HG03354 (cell line): ENCODE data around the gene BLVRA.

Experiments
- ATAC-seq: cut with Tn5 transposase; IDR thresholded peaks from one replicate; pipeline ENCODE4 v1.9.1; 2021; ENCODE audit warnings: mild to moderate bottlenecking; ENCODE audit not compliant: unreplicated experiment, poor library complexity, severe bottlenecking

Gene BLVRA

DNA sequence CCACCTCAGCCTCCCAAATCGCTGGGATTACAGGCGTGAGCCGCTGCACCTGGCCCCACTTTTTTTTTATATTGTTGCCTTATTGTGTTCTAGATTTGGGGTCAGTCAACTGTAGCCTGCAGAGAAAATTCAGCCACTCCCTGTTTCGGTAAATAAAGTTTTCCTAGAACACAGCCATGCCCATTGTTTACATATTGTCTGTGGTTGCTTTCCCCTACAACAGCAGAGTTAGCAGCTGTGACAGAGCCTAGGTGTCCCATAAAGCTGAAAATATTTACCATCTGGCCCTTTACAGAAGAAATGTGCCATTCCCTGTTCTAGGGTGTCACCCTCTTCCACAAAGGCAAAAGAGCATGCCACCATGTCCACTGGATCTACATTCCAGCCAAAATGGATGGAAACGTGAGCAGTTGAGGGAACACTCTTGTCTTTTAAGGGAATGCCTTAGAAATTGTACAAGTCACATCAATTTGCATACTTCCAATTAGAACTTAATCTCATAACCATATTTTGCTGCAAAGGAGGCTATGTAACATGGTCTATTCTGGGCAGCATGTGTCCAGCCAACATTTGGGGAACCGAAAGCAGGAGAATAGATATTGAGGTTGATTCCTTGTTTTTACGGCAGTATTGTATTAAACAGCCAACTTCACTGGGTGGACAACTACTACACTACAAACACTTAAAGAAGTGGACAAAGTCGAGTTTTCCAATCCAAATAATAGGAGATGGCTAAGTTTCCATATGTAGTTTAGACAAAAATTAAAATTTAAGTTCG, 11.0 kb upstream of the BLVRA start:
- no peak for ATAC-seq

DNA sequence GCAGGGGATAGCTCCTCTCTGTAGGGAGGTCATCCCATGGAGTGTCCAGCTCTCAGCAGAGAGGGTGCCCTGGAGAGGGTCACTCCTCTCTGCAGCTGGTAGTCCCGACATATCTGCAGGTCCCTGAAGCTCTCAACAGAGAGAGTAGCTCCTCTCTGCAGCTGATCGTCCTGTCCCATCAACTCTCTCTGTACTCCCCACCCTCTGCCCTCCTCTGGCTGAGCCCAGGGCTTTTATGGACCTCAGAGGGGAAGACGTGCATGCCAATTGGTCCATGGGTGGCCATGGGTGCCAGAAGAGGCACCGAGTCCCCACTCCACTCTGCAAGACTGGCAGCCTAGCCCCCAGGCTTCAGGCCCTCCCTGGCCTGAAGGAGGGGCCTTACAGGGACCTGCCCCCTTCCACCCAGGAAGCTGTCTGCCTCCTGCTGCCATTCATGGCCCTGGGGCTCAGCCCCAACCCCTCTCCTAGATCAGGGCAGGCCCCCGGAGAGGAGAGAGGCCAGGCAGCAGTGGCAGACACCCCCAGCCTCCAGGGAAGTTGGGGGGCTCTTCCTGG, 9.0 kb upstream of the BLVRA start:
- no peak for ATAC-seq

DNA sequence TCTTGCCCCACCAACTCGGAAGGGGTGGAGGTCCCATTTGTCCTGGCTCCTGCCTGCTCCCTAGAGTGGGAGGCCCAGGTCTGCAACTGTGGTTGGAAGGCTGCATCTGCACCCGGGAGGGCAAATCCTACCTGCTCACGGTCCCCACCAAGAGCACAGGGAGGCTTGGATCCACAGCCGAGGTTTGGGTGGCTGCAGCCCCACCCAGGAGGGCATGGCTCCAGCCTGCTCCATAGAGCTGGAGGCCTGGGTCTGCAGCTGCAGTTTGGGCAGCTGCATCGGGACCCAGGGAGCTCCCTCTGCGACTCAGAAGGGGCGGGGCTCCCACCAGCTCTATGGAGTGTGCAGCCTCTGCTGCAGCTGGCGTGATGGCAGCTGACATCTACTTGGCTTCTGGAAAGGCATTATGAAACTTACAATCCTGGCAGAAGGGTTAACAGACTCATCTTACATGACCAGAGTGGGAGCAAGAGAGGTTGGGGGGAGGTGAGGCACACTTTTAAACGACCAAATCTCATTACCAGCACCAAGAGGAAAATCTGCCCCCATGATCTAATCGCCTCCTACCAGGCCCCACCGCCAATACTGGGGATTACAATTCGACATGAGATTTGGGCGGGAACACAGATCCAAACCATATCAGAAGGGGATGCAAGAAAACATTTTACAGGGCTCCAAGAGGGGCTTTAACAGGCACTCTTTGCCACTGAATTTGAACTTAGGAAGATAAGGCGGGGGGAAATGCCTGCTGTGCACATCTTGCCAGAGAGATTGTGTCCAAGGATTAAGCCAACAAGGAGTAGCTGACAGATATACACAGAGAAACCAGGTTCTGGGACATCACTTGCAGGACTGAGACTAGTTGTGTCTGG, 8.2 kb upstream of the BLVRA start:
- no peak for ATAC-seq

DNA sequence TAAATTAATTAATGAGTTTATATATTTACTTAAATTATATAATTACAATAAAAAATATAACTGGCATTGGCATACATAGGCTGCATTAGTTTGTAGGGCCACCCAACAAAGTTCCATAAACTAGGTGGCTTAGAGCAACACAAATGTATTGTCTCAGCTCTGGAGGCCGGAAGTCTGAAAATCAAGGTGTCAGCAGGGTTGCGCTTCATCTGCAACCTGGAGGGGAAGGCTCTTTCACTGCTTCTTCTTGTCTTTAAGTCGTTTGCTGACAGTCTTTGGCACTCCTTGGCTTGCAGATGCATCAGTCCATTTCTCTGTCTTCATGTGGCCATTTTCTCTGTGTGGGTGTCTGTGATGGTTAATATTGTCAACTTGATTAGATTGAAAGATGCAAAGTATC, 6.1 kb upstream of the BLVRA start:
- no peak for ATAC-seq

DNA sequence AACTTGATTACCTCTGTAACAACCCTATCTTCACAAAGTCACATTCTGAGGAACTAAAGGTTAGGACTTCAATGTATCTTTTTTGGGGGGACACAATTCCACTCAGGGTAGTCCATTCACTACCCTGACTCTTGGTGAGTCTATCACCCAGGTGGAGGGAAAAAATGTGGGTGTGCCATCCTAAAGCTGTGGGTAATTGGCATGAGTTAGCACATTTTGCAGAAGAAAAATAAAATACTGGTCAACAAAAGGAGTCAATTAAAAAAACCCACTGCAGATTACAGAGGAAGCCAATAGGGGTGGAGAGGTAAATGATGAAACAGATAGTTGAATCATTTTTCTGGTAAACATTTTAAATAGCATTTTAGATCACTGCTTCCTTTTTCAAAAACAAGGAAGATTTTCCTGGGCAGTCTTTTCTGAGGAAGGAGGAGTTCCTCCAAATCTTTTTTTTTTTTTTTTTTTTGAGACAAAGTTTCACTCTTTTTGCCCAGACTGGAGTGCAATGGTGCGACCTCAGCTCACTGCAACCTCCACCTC, 5.1 kb upstream of the BLVRA start:
- ATAC-seq: no peak

DNA sequence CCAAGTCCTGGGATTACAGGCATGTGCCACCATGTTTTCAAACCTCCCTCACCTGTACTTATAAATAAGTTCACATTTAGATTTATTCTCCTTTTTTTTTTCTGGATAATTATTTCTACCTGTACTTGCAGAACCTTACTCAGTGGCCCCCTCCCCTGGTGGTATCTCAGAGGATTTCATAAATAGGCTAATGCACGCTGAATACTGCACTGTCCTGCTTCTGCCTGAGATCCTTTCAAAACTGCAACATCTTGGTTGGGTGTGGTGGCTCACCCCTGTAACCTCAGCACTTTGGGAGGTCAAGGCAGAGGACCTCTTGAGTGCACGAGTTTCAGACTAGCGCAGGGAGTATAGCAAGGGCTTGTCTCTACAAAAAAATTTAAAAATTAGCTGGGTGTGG, 4.6 kb upstream of the BLVRA start:
- ATAC-seq: no peak

DNA sequence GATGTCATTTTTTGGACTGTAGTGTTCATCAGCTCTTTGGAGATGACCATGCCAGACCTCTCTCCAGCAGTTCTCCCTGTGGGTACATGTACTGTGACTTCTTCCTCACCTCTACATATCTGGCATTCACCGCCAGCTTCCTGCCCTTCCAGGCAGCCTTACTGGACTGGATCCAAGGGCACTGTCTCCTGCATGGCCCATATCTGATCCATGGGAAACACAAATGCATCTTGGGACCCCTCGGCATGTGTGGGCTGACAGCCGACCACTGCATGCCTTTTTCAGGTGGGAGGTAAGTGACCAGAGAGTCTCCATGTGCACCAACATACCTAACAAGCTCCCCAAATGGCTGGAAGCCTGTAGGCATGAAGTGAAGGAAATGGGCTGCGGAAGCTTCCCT, 3.9 kb upstream of the BLVRA start:
- no peak for ATAC-seq

DNA sequence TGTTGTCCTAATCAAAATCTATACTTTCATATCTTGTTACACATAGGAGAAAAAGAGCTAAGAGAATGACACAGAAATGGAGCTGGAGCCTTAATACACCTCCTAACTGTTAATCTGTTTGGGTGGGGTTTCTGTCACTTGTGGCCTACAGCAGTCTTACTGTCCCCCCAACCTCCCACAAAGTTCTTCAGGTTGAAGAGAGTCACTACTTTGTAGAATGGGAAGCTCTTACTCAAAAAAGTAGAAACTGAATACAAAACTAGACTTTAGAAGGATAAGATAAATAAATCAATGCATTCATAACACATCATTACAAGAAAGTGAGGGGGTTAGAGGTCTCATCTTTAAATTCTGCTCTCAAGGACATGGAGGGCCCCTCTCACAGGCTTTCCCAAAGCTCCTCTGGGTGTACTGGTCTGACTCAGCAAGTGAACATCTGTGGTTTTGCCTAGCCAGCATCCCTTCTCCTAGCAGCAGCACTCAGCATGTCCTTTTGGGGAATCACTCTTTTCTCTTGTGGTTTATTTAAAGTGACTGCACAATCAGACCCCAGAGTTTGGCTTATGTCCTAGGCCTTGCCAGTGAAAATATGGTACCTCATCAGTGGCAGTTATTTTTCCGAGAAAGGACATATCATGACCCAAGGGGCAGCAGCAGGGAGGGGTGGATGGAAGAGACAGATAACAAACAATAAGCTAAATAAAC, 2.0 kb upstream of the BLVRA start:
- ATAC-seq: no peak

DNA sequence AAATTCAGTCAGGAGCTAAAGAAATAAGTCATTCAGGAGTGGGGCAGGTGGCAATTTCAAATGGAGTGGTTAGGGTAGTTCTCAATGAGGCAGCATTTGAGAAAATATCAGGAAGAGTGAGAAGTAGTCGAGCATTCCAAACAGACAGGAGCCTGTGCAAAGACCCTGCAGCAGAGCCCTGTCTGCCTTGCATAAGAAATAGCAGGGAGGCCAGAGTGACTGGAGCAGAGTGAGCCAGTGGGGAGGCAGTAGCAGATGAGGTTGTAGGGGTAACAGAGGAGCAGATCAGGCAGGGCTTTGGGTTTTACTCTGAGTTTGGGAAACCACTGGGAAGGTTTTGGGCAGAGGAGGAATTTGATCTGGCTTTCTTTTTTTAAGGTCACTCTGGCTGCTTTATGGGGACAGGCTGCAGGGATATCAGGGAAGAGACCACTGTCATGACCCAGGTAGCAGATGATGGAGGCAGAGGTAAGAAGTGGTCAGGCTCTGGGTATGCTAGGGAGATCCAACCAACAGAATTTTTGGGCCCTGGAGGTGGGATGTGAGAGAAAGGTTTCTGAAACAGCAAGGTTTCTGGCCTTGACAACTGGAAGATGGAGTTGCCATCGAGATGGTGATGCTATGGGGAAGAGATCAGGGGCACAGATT, 1.3 kb upstream of the BLVRA start:
- ATAC-seq: no peak

DNA sequence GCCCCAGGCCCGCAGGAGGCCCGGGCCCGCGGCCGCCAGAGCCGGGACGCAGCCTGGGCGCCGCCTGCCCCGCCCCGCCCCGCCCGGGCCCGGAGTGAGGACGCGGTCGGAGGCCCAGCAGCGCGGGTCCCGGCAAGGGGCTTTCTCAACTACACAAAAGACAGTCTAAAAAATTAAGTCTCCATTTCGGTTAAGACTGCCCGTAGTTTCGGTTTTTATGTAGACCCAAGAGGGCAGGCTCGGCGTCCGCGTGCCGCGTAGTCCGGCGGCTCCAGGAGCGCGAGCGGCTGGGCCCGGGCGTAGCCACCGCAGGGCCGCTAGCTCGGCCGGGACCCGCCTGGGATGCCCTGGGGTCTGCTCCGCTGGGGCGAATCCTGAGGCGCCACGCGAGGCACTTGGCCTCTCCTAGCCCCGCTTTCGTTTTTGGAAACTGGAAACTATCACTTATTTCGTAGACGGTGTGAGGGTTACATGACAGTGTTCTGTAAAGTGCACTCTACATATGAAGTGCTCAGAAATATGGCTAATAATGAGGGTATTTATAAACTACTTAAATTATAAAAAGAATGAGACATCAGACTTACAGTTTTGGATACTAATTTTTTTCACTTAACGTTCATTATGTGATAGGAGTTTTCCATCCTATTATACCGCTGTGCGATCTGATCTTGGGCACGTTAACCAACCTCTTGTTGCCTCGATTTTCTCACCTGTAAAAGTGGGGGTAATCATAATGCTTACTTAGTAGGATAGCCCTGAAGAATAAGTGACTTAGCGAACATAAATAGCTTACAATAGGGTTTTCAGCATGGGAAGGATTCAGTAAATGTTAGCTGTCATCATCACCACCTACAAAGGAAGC, 573 bp downstream of the BLVRA start:
- ATAC-seq: peak; percentile 66

DNA sequence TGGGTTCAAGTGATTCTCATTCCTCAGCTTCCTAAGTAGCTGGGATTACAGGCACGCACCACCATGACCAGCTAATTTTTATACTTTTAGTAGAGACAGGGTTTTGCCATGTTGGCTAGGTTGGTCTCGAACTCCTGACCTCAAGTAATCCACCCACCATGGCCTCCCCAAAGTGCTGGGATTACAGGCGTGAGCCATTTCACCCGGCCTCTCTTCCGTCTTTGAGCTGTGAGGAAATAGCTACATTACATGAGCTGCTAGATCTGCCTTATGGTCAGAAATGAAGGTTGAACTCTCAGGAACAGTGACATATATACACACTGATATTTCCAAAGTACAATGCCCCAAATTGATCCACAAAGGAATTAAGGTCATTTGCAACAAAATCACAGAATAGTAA, 2.4 kb downstream of the BLVRA start:
- no peak for ATAC-seq

DNA sequence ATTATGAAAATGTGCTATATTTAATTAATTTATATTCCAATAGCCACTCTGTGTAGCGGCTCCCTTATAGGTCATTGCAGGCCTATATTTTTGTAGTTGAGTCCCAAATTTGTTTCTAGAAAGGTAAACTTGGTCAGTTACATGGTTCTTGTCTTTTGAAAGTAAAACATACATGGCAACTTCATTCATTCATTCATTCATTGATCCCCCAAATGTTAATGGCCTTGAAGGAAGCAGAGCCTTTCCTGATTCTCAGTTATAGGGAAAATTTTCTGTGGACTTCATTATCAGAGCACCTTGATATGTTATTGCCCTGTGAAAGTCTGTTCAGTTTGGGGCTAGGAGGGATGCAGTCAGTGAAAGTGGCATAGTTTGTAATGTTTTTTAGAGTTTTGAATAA, 2.9 kb downstream of the BLVRA start:
- ATAC-seq: no peak

DNA sequence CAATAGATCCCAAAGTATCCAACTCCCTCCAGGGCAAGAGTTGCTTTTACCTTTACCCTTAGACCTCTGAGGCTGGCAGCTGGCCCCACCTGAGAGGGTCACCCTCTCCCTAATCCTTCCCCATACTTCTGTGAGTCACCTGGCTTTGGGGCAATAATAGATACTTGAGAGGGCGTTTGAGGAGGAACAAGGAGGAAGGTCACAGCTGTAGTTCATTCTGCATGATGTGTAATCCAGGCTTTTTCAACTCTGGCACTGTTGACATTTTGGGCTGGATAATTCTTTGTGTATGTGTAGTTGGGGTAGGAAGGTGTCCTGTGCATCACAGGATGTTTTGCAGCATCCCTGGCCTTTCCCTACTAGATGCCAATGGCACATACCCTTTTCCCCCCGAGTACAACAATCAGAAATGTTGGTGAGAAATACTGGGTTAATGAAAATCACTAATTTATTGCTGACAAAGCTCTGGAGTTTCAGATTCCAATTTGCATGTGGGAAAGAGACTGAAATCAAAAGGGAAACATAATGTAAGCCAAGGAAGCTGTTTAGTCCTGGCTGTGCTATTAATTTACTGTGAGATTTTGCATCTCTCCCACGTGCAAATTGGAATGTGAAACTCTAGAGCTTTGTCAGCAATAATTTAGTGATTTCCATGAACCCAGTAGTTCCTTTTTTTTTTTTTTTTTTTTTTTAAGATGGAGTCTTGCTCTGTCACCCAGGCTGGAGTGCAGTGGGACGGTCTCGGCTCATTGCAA, 3.6 kb downstream of the BLVRA start:
- no peak for ATAC-seq

DNA sequence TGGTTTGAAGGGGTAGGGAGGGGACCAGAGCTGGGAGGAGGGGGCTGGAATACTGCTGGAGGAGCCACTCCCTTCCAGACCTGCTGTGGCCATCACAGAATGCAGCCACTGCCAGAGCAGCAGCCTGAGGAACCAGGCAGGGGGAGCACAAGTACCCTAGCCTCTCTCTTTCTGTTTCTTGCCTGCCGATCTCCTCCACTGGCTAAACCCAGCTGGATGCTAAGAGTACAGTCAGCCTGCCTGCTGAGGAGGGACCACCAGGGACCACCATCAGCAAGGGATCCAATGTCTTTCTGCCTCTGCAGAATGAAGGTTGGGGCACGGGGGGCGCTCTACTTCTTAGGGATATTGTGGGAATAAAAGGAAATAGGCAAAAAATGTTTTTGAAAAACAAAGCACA, 4.7 kb downstream of the BLVRA start:
- ATAC-seq: no peak

DNA sequence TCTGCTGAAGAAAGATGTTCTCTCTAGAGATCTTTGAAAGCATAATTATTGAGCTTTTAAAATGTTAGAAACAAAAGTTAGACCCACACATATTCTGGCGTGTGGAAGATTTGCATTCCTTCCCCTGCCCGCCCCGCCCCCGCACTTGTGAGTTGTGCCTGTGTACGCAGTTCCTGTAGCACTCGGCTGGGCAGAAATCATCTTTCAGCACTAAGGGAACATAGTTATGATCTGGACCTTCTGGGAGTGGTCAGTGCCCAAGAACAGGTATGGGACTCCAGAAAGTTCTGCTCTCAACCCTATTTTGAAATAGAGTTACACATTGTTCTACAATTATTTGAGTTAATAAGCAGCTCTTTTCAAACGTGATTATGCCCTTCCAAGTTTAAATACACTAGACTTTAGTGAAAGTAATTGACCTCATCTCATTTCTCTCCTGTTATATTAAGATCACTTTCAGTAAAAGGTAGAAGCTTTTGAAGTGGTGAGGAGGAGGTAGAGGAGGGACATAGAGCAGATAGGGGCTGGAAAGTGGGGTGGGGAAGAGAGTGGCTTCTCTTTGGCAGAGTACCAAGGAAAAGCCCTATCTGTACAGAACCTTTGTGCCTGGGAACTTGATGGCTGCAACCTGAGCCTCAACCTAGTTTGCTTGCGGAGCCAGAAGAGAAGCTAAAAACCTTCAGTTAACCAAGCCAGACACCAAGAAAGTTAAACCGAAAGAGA, 5.7 kb downstream of the BLVRA start:
- peak; percentile 57 for ATAC-seq

DNA sequence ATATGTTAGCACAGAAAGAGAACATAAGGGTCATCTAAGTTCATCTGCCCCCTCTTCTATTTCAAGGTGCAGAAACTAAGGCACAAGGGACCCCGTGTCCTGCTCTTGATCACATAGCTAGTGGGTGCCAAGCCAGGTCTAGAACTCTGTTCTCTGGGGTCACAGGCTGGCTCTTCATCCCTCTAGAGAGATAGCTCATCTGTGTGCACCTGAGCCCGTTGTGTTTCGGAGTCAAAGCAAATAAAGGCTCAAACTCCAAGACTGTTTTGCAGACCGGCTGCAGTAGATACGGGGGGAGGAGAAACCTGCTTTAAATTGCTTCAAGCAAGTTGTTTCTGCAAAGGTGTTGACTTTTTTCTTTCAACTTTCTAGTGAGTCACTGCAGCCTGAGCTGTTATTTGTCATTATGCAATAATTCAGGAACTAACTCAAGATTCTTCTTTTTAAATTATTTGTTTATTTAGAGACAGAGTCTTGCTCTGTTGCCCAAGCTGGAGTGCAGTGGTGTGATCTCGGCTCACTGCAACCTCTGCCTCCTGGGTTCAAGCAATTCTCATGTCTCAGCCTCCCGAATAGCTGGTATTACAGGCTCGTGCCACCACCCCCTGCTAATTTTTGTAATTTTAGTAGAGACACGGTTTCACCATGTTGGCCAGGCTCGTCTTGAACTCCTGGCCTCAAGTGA, 6.5 kb downstream of the BLVRA start:
- no peak for ATAC-seq

DNA sequence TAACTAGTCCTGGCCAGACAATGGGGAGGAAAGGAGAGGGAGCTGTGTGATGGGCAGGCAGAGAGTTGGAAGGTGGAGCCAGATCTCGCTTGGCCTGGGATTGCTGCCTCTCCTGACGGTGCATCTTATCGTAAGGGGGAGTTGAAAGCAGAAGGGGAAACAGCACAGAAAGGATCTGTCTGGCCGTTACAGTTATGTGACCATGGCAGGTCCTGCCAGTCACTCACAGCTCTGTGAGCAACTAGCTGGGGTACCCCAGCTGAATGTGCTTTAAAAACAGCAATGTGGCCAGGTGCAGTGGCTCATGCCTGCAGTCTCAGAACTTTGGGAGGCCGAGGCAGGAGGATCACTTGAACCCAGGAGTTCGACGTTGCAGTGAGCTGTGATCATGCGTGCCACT, 8.1 kb downstream of the BLVRA start:
- ATAC-seq: no peak
